Kidney (tissue), 22 donors: Measurements from ENCODE around the gene GASK1B. TPM values are rescaled to one million over a fixed set of nuclear protein-coding genes. Genes with fewer than 3 reads are reported as not detected.

ENCODE experiments used
- DNase-seq, 5 donors: peaks; one replicate each; pipeline ENCODE4 v3.0.0-alpha.2; 2013 to 2020
- FAIRE-seq: peaks from 2 replicates; lab custom pipeline; 2012; peaks lifted over from hg19 to GRCh38; lab: Jason Lieb, UNC
- H3K27ac ChIP-seq, 2 donors: one replicate each; pipeline ENCODE4 v1.7.0; 2013; ENCODE audit warnings: low read depth in 2 of 2, low read length in 2 of 2, inconsistent platforms in 1 of 2
- H3K27me3 ChIP-seq: one replicate; pipeline ENCODE4 v1.7.1; 2013; ENCODE audit warnings: low read length, inconsistent platforms; ENCODE audit not compliant: control insufficient read depth, insufficient read depth
- H3K36me3 ChIP-seq, 3 donors: one replicate each; pipeline versions ENCODE4 v1.7.0 to v1.7.1; 2013; ENCODE audit warnings: low read length in 3 of 3, control low read depth in 1 of 3, inconsistent platforms in 1 of 3; ENCODE audit not compliant: insufficient read depth in 3 of 3, control insufficient read depth in 2 of 3
- H3K4me1 ChIP-seq, 3 donors: one replicate each; pipeline versions ENCODE4 v1.7.0 to v1.7.1; 2013; ENCODE audit warnings: low read length in 3 of 3, inconsistent platforms in 1 of 3, low read depth in 1 of 3; ENCODE audit not compliant: control insufficient read depth in 2 of 3, insufficient read depth in 2 of 3
- H3K4me3 ChIP-seq, 3 donors: one replicate each; pipeline versions ENCODE4 v1.7.0 to v1.8.1; 2013; ENCODE audit warnings: low read length in 3 of 3, control low read depth in 1 of 3, inconsistent platforms in 1 of 3
- H3K9ac ChIP-seq, 3 donors: one replicate each; pipeline versions ENCODE4 v1.7.0 to v1.7.1; 2013; ENCODE audit warnings: low read length in 3 of 3, control low read depth in 1 of 3, inconsistent platforms in 1 of 3
- H3K9me3 ChIP-seq, 3 donors: one replicate each; pipeline versions ENCODE4 v1.7.0 to v1.7.1; 2013; ENCODE audit warnings: low read length in 3 of 3, control low read depth in 1 of 3, inconsistent platforms in 1 of 3; ENCODE audit not compliant: control insufficient read depth in 2 of 3, insufficient read depth in 1 of 3
- CTCF ChIP-seq: IDR thresholded peaks from 3 replicates; pipeline ENCODE4 v1.5.1; 2012; ENCODE audit warnings: mild to moderate bottlenecking, moderate library complexity, borderline replicate concordance; ENCODE audit not compliant: insufficient read depth; ENCODE audit errors: extremely low read depth
- intact Hi-C: fragments of 100-400 bp; cut with DNase I; formaldehyde crosslinking; loops from one replicate; pipeline ENCODE4 v1.11.1; 2022
- long read RNA-seq, 10 donors: library from polyadenylated mRNA in 1 of 10; unstranded in 1 of 10; transcript quantifications; one replicate each; pipeline ENCODE4 v2.0.0 and lab custom pipeline, GENCODE V29; 2021 to 2026
- polyA plus RNA-seq: library from polyadenylated mRNA; stranded (reverse); fragments of 350-450 nt; fragmentation: Illumina TruSeq; extraction: RNeasy Lipid Tissue Mini Kit (QIAGEN cat#74804); gene quantifications from one replicate; pipeline ENCODE4 v1.2.3, GENCODE V29; 2014; ENCODE audit warnings: low read depth, low replicate concordance; ENCODE audit not compliant: insufficient read depth
- total RNA-seq: library from RNA; stranded (reverse); fragmentation: NEBNext Ultra II Directional; extraction: Animal tissue kit (Norgen Biotek cat#: 25700); gene quantifications from one replicate; pipeline ENCODE4 v1.2.1, GENCODE V29; 2021
- donor health status: control.
- donor health status: control.
- donor health status: control.
- donor health status: control.
- donor health status: control.
- donor health status: DM: yes; HTN: yes; CAD: no.
- donor health status: Normal renal cell carcinoma (clear cell type).

GASK1B gene
- 38.6 TPM for total RNA-seq
- 6.5 TPM for polyA plus RNA-seq
- long read RNA-seq, donor 1, partial matches to known transcripts = 5 of 5 reads
- long read RNA-seq, donor 1, other reads (novel, unspliced or antisense) = 0 of 5 reads
- long read RNA-seq, donor 2, partial matches to known transcripts = 7 of 7 reads
- long read RNA-seq, donor 2, other reads (novel, unspliced or antisense) = 0 of 7 reads
- long read RNA-seq, donor 3 = 0 reads
- long read RNA-seq, donor 4 = 0 reads
- long read RNA-seq, donor 5 = 0 reads
- long read RNA-seq, donor 6, partial matches to known transcripts = 0 of 1 reads
- long read RNA-seq, donor 6, other reads (novel, unspliced or antisense) = 0 of 1 reads
- long read RNA-seq, donor 7, full-length matches to known transcripts = 1 of 9 reads
- long read RNA-seq, donor 7, partial matches to known transcripts = 3 of 9 reads
- long read RNA-seq, donor 7, other reads (novel, unspliced or antisense) = 5 of 9 reads
- long read RNA-seq, donor 8, partial matches to known transcripts = 5 of 5 reads
- long read RNA-seq, donor 8, other reads (novel, unspliced or antisense) = 0 of 5 reads
- long read RNA-seq, donor 9 = 0 reads
- long read RNA-seq, donor 10, full-length matches to known transcripts = 1 of 1 reads
- long read RNA-seq, donor 10, partial matches to known transcripts = 0 of 1 reads
- long read RNA-seq, donor 10, other reads (novel, unspliced or antisense) = 0 of 1 reads

DNA sequence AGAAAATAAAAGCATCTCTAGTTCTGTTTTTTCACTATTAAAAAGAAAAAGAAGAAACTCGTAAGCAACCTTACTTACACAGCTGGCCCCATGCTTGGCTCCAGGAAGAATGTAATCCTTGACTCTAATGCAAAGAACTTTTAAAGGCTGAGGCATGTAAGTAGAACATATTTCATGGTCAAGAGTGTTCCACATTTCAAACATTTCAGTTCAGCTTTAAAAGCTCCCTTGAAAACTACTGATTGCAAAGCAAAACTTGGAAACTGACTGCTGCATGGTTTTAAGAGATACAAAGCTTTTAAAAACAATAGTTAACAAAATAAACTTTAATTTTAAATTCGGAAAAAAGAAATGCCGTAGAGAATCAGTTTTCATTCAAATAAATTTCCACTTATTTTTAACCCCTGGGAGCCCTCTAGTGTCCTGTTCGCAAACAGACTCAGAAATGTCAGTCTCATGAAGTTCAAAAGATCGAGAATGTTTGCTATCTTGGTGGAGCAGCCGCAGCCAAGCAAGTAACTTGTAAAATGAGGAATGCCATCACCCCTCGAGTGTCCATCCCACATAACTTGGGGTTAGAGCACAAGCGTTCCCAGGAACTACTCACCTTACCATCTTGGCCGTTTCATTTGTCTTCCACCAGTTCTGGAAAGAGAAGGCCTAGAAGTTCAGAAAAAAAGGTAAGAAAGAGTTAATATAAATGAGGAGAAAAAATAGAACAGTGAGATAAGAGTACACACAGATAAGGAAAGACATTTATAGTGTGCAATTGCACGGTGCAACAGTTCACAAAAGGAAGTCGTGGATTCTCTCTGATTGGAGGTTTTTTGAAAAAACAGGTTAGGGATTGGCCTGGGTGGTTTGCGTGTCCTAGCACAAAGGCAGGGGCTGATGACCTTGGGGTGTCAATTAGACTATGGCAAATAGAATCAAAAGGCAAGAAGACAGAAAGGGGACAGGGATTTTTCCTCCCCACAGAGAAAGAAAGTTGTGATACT lies at the start of gene GASK1B:
Gene GASK1B (minus strand): TSS at position 765 of the 998 bp plus-strand sequence. CDS start 1,650 bp downstream, outside the sequence.
- DNase-seq = peak in 3 of 5 donors; percentile 23 to 76 (median 61)
- no peaks in the 10 kb centered on the region for H3K27me3 ChIP-seq
- no peaks in the 10 kb centered on the region for H3K9me3 ChIP-seq
- H3K4me1 ChIP-seq = peaks cover 0 to 2% (median 0%) of the 10 kb centered on the region in 3 donors
- peak within 1 kb of the TSS; percentile 0 to 35 for H3K27ac ChIP-seq
- peak; percentile 87 for FAIRE-seq
- peak within 1 kb of the TSS in 2 of 3 donors; percentile 13 to 20 for H3K9ac ChIP-seq
- H3K4me3 ChIP-seq = peak within 1 kb of the TSS; percentile 41 to 56 (median 48)
- no peaks in the 10 kb centered on the region for H3K36me3 ChIP-seq
- peak; percentile 71 for TF ChIP-seq CTCF
- intact Hi-C loops = loop anchor here (10.0 kb wide), 1 partner anchor 178 kb away; no protein-coding TSS in a partner anchor

DNA sequence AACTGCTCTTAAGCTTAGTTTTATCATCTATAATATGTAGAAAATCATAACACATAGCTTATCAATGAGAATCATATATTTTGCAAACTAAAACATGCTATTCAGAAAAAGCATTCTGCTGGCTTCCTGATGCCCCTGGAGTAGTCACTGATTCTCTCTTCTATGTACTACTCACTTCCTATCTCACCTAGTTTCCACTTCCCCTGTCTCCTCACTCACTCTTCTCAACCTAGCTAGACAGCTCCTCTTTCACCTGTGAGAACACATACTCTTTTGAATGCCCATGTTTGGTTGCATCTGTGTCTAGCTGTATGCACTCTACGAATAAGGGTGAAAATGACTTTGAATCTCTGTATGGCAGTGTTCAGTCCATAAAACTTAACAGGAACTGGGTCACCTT lies 46.8 kb upstream of the GASK1B start:
- Histone ChIP-seq H3K27me3 (no peaks in the 10 kb centered on the region), H3K4me1 (no peaks in the 10 kb centered on the region), H3K36me3 (no peaks in the 10 kb centered on the region), H3K9ac (no peak overlapping the region), H3K4me3 (no peak overlapping the region), H3K27ac (no peak overlapping the region), H3K9me3 (no peaks in the 10 kb centered on the region)
- no peak for FAIRE-seq
- intact Hi-C loops = no loop called here
- no peak for DNase-seq
- no peak for TF ChIP-seq CTCF

- Histone ChIP-seq H3K4me1 (no peaks in the 10 kb centered on the region), H3K9me3 (no peaks in the 10 kb centered on the region), H3K9ac (no peak overlapping the region), H3K27ac (no peak overlapping the region), H3K36me3 (no peaks in the 10 kb centered on the region), H3K27me3 (no peaks in the 10 kb centered on the region), H3K4me3 (no peak overlapping the region)
- TF ChIP-seq CTCF = no peak
- intact Hi-C loops = no loop called here
- no peak for FAIRE-seq
- DNase-seq = no peak
Measured at GRCh38 chr4:158217763-158218162, 44.9 kb upstream of the GASK1B start.
